ENCODE data around the gene PFDN6. TPM values are rescaled to one million over a fixed set of nuclear protein-coding genes. Genes with fewer than 3 reads are reported as not detected.

The PFDN6 gene
- total and polyA plus RNA-seq, 8 donors: 9.7 to 119 (median 19.0) TPM

- intact Hi-C loops (cut with DNase I): loop anchor here in 2 of 3 donors (5.0 kb wide), 2 partner anchors 86 to 236 kb away; no protein-coding TSS in a partner anchor
Observed at GRCh38 chr6:33248643-33248931, 40.8 kb upstream of the PFDN6 start.

GRCh38 chr6:33248932-33249731, 40.3 kb upstream of the PFDN6 start:
- peak; percentile 89 for FAIRE-seq
- H3K27me3 ChIP-seq: no peaks in the 10 kb centered on the region
- intact Hi-C loops (cut with DNase I): loop anchor here in 2 of 3 donors (5.0 kb wide), 2 partner anchors 87 to 237 kb away; no protein-coding TSS in a partner anchor

More at GRCh38 chr6:33248643-33248931, 40.8 kb upstream of the PFDN6 start:
- 0 to 1% methylated on average over 18 of the region's 18 CpGs for WGBS, 2 donors
- Histone ChIP-seq H3K4me3 (peak overlapping the region; percentile 6 to 54 (median 34)), H3K36me3 (peaks cover 0 to under 1% (median 0%) of the 10 kb centered on the region in 3 donors), H3K9me3 (no peaks in the 10 kb centered on the region), H3K27ac (peak overlapping the region; percentile 61 to 82 (median 72)), H3K4me1 (peaks cover 0 to 6% (median 0%) of the 10 kb centered on the region in 3 donors), H3K27me3 (no peaks in the 10 kb centered on the region)
- peak in 1 of 4 donors; percentile 7 for TF ChIP-seq CTCF (IDR thresholded peaks at IDR 0.05)
- DNase-seq (no peak), FAIRE-seq (no peak), ATAC-seq (peak; percentile 10 to 21 (median 18))

GRCh38 chr6:33249732-33250630, 39.4 kb upstream of the PFDN6 start:
- intact Hi-C loops (cut with DNase I): loop anchor here in 2 of 3 donors (5.0 kb wide), 2 partner anchors 88 to 238 kb away; no protein-coding TSS in a partner anchor
- Histone ChIP-seq H3K4me3 (peak overlapping the region; percentile 24 to 54 (median 38)), H3K4me1 (peaks cover 0 to 6% (median 0%) of the 10 kb centered on the region in 3 donors), H3K9me3 (no peaks in the 10 kb centered on the region), H3K36me3 (peaks cover 0 to 3% (median 0%) of the 10 kb centered on the region in 3 donors), H3K27ac (peak overlapping the region; percentile 73 to 87 (median 80)), H3K27me3 (no peaks in the 10 kb centered on the region)
- ATAC-seq (no peak), FAIRE-seq (no peak), DNase-seq (peak in 5 of 6 donors; percentile 21 to 62 (median 35))
- TF ChIP-seq CTCF (IDR thresholded peaks at IDR 0.05): no peak
- 13 to 20% methylated on average over 15 of the region's 15 CpGs for WGBS, 2 donors

More at GRCh38 chr6:33248932-33249731, 40.3 kb upstream of the PFDN6 start:
- Histone ChIP-seq H3K27ac (peak overlapping the region; percentile 73 to 87 (median 82)), H3K4me1 (peaks cover 0 to 6% (median 0%) of the 10 kb centered on the region in 3 donors), H3K9me3 (no peaks in the 10 kb centered on the region), H3K36me3 (peaks cover 0 to 3% (median 0%) of the 10 kb centered on the region in 3 donors), H3K4me3 (peak overlapping the region; percentile 24 to 54 (median 38))
- ATAC-seq (peak; percentile 92 to 97 (median 94)), DNase-seq (peak; percentile 91 to 99 (median 98))
- 0% methylated on average over 48 to 58 of the region's 58 CpGs for WGBS, 2 donors
- TF ChIP-seq CTCF (IDR thresholded peaks at IDR 0.05): no peak

GRCh38 chr6:33250731-33251130, 38.7 kb upstream of the PFDN6 start:
- no peak for TF ChIP-seq CTCF (IDR thresholded peaks at IDR 0.05)
- WGBS, 2 donors: 93 to 96% methylated on average over 13 of the region's 13 CpGs
- H3K27ac ChIP-seq: no peak overlapping the region
- H3K36me3 ChIP-seq: peaks cover 0 to 5% (median 0%) of the 10 kb centered on the region in 3 donors
- FAIRE-seq: no peak
- H3K4me3 ChIP-seq: no peak overlapping the region
- H3K9me3 ChIP-seq: no peaks in the 10 kb centered on the region
- H3K27me3 ChIP-seq: no peaks in the 10 kb centered on the region
- H3K4me1 ChIP-seq: peaks cover 0 to 6% (median 0%) of the 10 kb centered on the region in 3 donors
- ATAC-seq: no peak
- intact Hi-C loops (cut with DNase I): no loop called here
- DNase-seq: no peak

Measured in pancreas (tissue), 10 donors.